HCT116 (cell line): Measurements from ENCODE around the gene ZNF836.

Source experiments
- CTCF ChIP-seq, 3 experiments: fragments of 200-600 bp in 1 of 3; sonication (generic) in 1 of 3; IDR thresholded peaks in 2 of 3; conservative IDR thresholded peaks in 1 of 3; 2 replicates each; pipeline ENCODE4 v1.5.1; 2012 to 2017; ENCODE audit warnings: low read depth in 2 of 3, low read length in 2 of 3, antibody characterized with exemption in 1 of 3, borderline replicate concordance in 1 of 3, control low read depth in 1 of 3, mild to moderate bottlenecking in 1 of 3, mixed read lengths in 1 of 3, mixed run types in 1 of 3, moderate library complexity in 1 of 3; ENCODE audit not compliant: insufficient read depth in 1 of 3
- POLR2A ChIP-seq: IDR thresholded peaks from 2 replicates; pipeline ENCODE4 v1.7.0; 2011; ENCODE audit warnings: borderline replicate concordance; ENCODE audit not compliant: insufficient read depth, insufficient read length; ENCODE audit errors: extremely low read depth
- POLR2AphosphoS5 ChIP-seq: IDR thresholded peaks from 2 replicates; pipeline ENCODE4 v1.6.1; 2011; ENCODE audit warnings: mild to moderate bottlenecking, low read depth, low read length, moderate library complexity
- SP1 ChIP-seq: IDR thresholded peaks from 2 replicates; pipeline ENCODE4 v1.6.1; 2012; ENCODE audit warnings: low read depth

DNA sequence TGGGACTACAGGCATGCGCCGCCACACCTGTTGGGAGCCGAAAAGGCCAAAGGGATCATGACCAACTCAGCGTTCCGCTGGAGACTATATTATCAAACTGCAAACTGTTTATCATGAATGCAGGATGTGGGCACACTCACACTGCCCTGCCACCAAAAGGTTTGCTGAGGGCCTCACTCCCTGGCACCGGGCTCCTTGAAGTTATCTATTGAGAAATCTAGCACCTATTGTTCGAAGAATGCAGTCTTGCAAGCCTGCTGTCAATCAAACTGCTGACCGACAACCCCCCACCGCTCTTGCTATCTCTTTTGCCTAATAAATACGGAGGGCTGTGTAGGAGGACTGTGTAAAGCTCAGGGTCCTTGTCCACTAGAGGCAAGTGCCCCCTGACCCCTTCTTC is 5.2 kb upstream of the ZNF836 start:
- TF ChIP-seq SP1 (no peak), POLR2AphosphoS5 (no peak), POLR2A (no peak), CTCF (IDR thresholded peaks at IDR 0.05 in 2 of 3, conservative IDR thresholded peaks at IDR 0.05 in 1 of 3; ENCODE audit: borderline replicate concordance in 1 of 3, insufficient read depth in 1 of 3, low read depth in 2 of 3, low read length in 2 of 3) (no peak)
